AG09309 (cell line): Measurements from ENCODE around the gene GJA5.

Source experiments
- DNase-seq: peaks from one replicate; pipeline ENCODE4 v3.0.0-alpha.2; 2010; ENCODE audit warnings: low read depth
- H3K4me3 ChIP-seq: 2 replicates; pipeline ENCODE4 v1.5.1; 2011; ENCODE audit warnings: mild to moderate bottlenecking, low read depth, low read length, moderate library complexity; ENCODE audit not compliant: control insufficient read depth
- CTCF ChIP-seq: IDR thresholded peaks from 2 replicates; pipeline ENCODE4 v1.5.1; 2011; ENCODE audit warnings: mild to moderate bottlenecking, low read depth, low read length, inconsistent platforms; ENCODE audit not compliant: insufficient read depth, control insufficient read depth; ENCODE audit errors: missing control alignments

Gene GJA5

GRCh38 chr1:147798731-147799130, 38.3 kb upstream of the GJA5 start:
- no peak for DNase-seq
- H3K4me3 ChIP-seq, result no peak overlapping the region
- TF ChIP-seq CTCF, result no peak

GRCh38 chr1:147794570-147794969, 34.2 kb upstream of the GJA5 start:
- no peak for TF ChIP-seq CTCF
- no peak for DNase-seq
- no peak overlapping the region for H3K4me3 ChIP-seq

GRCh38 chr1:147791876-147792275, 31.5 kb upstream of the GJA5 start:
- no peak overlapping the region for H3K4me3 ChIP-seq
- no peak for DNase-seq
- no peak for TF ChIP-seq CTCF

GRCh38 chr1:147787765-147788164, 27.4 kb upstream of the GJA5 start:
- TF ChIP-seq CTCF, result no peak
- DNase-seq, result no peak
- no peak overlapping the region for H3K4me3 ChIP-seq

- H3K4me3 ChIP-seq, result no peak overlapping the region
- no peak for TF ChIP-seq CTCF
- DNase-seq, result no peak
These were observed 26.1 kb upstream of the GJA5 start for GRCh38 chr1:147786536-147786935.

- no peak for DNase-seq
- TF ChIP-seq CTCF, result no peak
These were observed 25.5 kb upstream of the GJA5 start for GRCh38 chr1:147785794-147786506.

More at GRCh38 chr1:147785794-147786506, 25.5 kb upstream of the GJA5 start:
- H3K4me3 ChIP-seq, result no peak overlapping the region
